Neural progenitor cell (in vitro differentiated cells): ENCODE results near the gene TNNI3K. TPM values are rescaled to one million over a fixed set of nuclear protein-coding genes. Genes with fewer than 3 reads are reported as not detected.
A peak's percentile ranks its signal among the peaks of the same experiment; 100 is the strongest.

Experiments
- DNase-seq: peaks from one replicate; pipeline ENCODE4 v3.0.0-alpha.2; 2016; ENCODE audit warnings: low spot score
- H2AFZ ChIP-seq: fragments of 200-600 bp; sonication (generic); replicated peaks from 2 replicates; pipeline ENCODE4 v1.6.1; 2016; ENCODE audit warnings: antibody characterized with exemption
- H3F3A ChIP-seq: fragments of 200-600 bp; sonication (generic); 2 replicates; pipeline ENCODE4 v1.6.1; 2016; ENCODE audit warnings: antibody characterized with exemption, low read depth
- H3K27ac ChIP-seq: fragments of 200-600 bp; sonication (generic); 2 replicates; pipeline ENCODE4 v1.5.1; 2016; ENCODE audit warnings: mild to moderate bottlenecking
- H3K27me3 ChIP-seq: fragments of 200-600 bp; sonication (generic); 2 replicates; pipeline ENCODE4 v1.6.1; 2016; ENCODE audit warnings: mild to moderate bottlenecking, moderate library complexity
- H3K36me3 ChIP-seq: fragments of 200-600 bp; sonication (generic); 2 replicates; pipeline ENCODE4 v1.5.1; 2016
- H3K4me1 ChIP-seq: fragments of 200-600 bp; sonication (generic); 2 replicates; pipeline ENCODE4 v1.6.1; 2016; ENCODE audit warnings: mixed run types
- H3K4me2 ChIP-seq: fragments of 200-600 bp; sonication (generic); 2 replicates; pipeline ENCODE4 v1.6.1; 2016
- H3K4me3 ChIP-seq: fragments of 200-600 bp; sonication (generic); 2 replicates; pipeline ENCODE4 v1.5.1; 2016
- H3K79me2 ChIP-seq: fragments of 200-600 bp; sonication (generic); 2 replicates; pipeline ENCODE4 v1.6.1; 2016; ENCODE audit warnings: low read depth
- H3K9ac ChIP-seq: fragments of 200-600 bp; sonication (generic); 2 replicates; pipeline ENCODE4 v1.6.1; 2016
- H3K9me3 ChIP-seq: fragments of 200-600 bp; sonication (generic); 2 replicates; pipeline ENCODE4 v1.5.1; 2016; ENCODE audit warnings: low read depth
- H4K20me1 ChIP-seq: fragments of 200-600 bp; sonication (generic); 2 replicates; pipeline ENCODE4 v1.6.1; 2016; ENCODE audit warnings: low read depth
- H3K27ac Mint-ChIP-seq: 3 replicates; pipeline ENCODE4 v1.8.0; 2021; ENCODE audit warnings: mixed read lengths
- H3K27me3 Mint-ChIP-seq: 2 replicates; pipeline ENCODE4 v1.8.0; 2022; ENCODE audit warnings: low read depth, mild to moderate bottlenecking, inconsistent platforms, moderate library complexity, mixed read lengths; ENCODE audit not compliant: insufficient read depth
- H3K36me3 Mint-ChIP-seq: 3 replicates; pipeline ENCODE4 v1.8.0; 2021; ENCODE audit warnings: mixed read lengths
- H3K4me1 Mint-ChIP-seq: 3 replicates; pipeline ENCODE4 v1.8.0; 2021; ENCODE audit warnings: mixed read lengths
- H3K4me3 Mint-ChIP-seq: 3 replicates; pipeline ENCODE4 v1.8.0; 2021; ENCODE audit warnings: mild to moderate bottlenecking, moderate library complexity, mixed read lengths
- H3K9me3 Mint-ChIP-seq: 3 replicates; pipeline ENCODE4 v1.8.0; 2020; ENCODE audit warnings: mixed read lengths
- EZH2 ChIP-seq: fragments of 200-600 bp; sonication (generic); IDR thresholded peaks from 2 replicates; pipeline ENCODE4 v1.6.1; 2017; ENCODE audit warnings: antibody characterized with exemption, mild to moderate bottlenecking, moderate library complexity
- EZH2phosphoT487 ChIP-seq: fragments of 200-600 bp; sonication (generic); IDR thresholded peaks from 2 replicates; pipeline ENCODE4 v1.6.1; 2017; ENCODE audit warnings: antibody characterized with exemption
- total RNA-seq: library from RNA; depleted of rRNA; stranded (reverse); fragments of >200 nt; gene quantifications from 2 replicates; pipeline ENCODE4 v1.2.3, GENCODE V29; 2015; ENCODE audit warnings: low replicate concordance
- TF ChIP-seq, protein P1 (sequence below): fragments of 200-600 bp; sonication (generic); IDR thresholded peaks from 2 replicates; pipeline ENCODE4 v1.5.1; 2017; ENCODE audit warnings: antibody characterized with exemption, mild to moderate bottlenecking

TNNI3K gene
- total RNA-seq, 1 donor from 2014 or later: 1.9 TPM

DNA sequence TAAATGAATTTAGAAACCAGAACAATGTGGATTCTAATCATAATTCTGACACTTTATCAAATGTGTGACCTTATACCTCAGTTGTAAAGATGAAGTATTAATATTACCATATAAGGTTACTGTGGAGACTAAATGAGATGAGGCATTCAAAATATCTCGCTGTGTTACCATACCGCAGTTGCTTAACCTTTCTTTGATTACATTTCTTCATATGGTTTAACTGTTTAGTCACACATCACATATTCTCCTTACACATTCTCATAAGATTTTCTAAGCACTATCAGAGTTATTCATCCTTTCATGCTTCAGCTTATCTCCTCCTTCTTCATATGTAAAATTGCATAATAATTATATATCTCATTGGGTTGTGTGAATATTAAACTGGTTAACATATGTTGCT lies 188.3 kb downstream of the TNNI3K start:
- no peaks in the 10 kb centered on the region for H3K9me3 ChIP-seq
- Mint-ChIP-seq H3K27me3 (peaks cover 5% of the 10 kb centered on the region), H3K4me1 (peaks cover 61% of the 10 kb centered on the region), H3K4me3 (no peak overlapping the region), H3K9me3 (no peaks in the 10 kb centered on the region), H3K36me3 (no peaks in the 10 kb centered on the region), H3K27ac (no peak overlapping the region)
- H2AFZ ChIP-seq: no peak overlapping the region
- H4K20me1 ChIP-seq: no peaks in the 10 kb centered on the region
- H3K4me3 ChIP-seq: no peak overlapping the region
- H3F3A ChIP-seq: no peaks in the 10 kb centered on the region
- no peak for DNase-seq
- H3K36me3 ChIP-seq: no peaks in the 10 kb centered on the region
- no peak overlapping the region for H3K9ac ChIP-seq
- H3K79me2 ChIP-seq: no peaks in the 10 kb centered on the region
- H3K4me1 ChIP-seq: peaks cover 5% of the 10 kb centered on the region
- H3K27me3 ChIP-seq: no peaks in the 10 kb centered on the region
- no peak overlapping the region for H3K27ac ChIP-seq
- H3K4me2 ChIP-seq: no peak overlapping the region
- TF ChIP-seq EZH2 (no peak), EZH2phosphoT487 (no peak)
- TF ChIP-seq, protein P1, sequence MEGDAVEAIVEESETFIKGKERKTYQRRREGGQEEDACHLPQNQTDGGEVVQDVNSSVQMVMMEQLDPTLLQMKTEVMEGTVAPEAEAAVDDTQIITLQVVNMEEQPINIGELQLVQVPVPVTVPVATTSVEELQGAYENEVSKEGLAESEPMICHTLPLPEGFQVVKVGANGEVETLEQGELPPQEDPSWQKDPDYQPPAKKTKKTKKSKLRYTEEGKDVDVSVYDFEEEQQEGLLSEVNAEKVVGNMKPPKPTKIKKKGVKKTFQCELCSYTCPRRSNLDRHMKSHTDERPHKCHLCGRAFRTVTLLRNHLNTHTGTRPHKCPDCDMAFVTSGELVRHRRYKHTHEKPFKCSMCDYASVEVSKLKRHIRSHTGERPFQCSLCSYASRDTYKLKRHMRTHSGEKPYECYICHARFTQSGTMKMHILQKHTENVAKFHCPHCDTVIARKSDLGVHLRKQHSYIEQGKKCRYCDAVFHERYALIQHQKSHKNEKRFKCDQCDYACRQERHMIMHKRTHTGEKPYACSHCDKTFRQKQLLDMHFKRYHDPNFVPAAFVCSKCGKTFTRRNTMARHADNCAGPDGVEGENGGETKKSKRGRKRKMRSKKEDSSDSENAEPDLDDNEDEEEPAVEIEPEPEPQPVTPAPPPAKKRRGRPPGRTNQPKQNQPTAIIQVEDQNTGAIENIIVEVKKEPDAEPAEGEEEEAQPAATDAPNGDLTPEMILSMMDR: no peak

DNA sequence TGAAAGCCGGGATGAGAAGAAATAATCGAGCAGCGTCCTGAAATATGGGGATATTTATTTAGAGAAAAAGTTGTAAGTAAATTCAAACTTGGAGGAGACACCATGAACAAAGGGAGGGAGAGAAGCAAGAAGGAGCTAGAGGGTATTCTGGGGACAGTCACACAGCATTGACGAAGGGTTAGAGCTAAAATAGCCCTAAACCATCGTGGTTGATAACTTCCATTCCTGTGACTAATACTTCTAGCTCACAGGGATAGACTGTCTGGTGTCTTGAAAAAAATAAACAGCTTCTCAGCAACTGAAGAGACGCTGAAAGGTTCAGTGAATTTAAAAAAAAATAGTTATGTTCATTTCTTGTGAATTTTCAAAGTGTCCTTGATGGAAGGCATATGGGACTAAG lies 190.5 kb downstream of the TNNI3K start:
- no peaks in the 10 kb centered on the region for H3K79me2 ChIP-seq
- H3K27me3 Mint-ChIP-seq: peaks cover 2% of the 10 kb centered on the region
- H3K4me2 ChIP-seq: no peak overlapping the region
- no peak for DNase-seq
- no peak overlapping the region for H3K4me3 ChIP-seq
- no peak overlapping the region for H3K27ac ChIP-seq
- H2AFZ ChIP-seq: no peak overlapping the region
- no peaks in the 10 kb centered on the region for H3F3A ChIP-seq
- H3K9ac ChIP-seq: no peak overlapping the region
- H3K9me3 ChIP-seq: no peaks in the 10 kb centered on the region
- H3K36me3 ChIP-seq: no peaks in the 10 kb centered on the region
- no peaks in the 10 kb centered on the region for H3K9me3 Mint-ChIP-seq
- peaks cover 18% of the 10 kb centered on the region for H3K4me1 ChIP-seq
- H3K4me1 Mint-ChIP-seq: peaks cover 67% of the 10 kb centered on the region
- H3K36me3 Mint-ChIP-seq: no peaks in the 10 kb centered on the region
- H3K27ac Mint-ChIP-seq: peak overlapping the region; percentile 5
- no peaks in the 10 kb centered on the region for H4K20me1 ChIP-seq
- no peak overlapping the region for H3K4me3 Mint-ChIP-seq
- no peak for TF ChIP-seq EZH2
- TF ChIP-seq, protein P1: no peak
- no peak for TF ChIP-seq EZH2phosphoT487
- H3K27me3 ChIP-seq: no peaks in the 10 kb centered on the region

DNA sequence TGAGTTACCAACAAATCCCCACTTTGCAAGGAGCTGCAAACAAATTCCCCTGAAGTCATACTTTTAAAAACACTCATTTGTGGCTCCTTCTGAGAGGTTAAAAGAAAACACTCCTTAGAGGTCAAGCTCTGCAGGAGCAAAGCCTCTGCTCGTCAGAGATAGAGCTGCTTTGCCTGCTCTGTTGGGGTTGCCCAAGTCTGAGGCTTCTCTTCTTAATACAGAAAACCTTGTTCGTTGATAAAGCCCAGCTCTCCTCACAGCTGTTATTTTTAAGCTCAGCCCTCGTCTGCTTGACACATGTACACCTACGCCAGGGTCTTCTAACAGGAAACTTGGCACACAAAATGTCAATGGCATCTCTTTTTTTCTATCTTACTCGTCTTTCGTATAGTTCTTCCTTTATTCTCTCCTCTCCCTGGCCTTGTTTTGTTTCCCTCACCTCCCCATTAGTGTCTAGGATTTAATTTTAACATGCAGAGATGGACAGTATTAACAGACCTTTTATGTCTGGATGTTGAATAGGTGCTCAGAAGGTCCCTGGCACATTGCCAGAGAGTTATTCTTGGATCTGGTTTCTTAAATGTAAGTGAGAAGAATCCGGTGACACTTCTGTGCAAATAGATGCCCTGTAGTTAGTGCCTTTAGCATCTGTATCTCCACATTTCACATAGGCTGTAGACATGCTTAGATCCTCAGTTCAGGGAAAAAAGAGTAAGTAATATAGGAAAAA lies 191.2 kb downstream of the TNNI3K start:
- no peaks in the 10 kb centered on the region for H3K9me3 Mint-ChIP-seq
- no peaks in the 10 kb centered on the region for H3K79me2 ChIP-seq
- no peak overlapping the region for H3K4me2 ChIP-seq
- H3F3A ChIP-seq: no peaks in the 10 kb centered on the region
- no peak overlapping the region for H3K4me3 Mint-ChIP-seq
- peaks cover 62% of the 10 kb centered on the region for H3K4me1 Mint-ChIP-seq
- H3K4me1 ChIP-seq: peaks cover 22% of the 10 kb centered on the region
- H3K36me3 ChIP-seq: no peaks in the 10 kb centered on the region
- DNase-seq: no peak
- no peak overlapping the region for H2AFZ ChIP-seq
- H3K9ac ChIP-seq: no peak overlapping the region
- no peaks in the 10 kb centered on the region for H3K36me3 Mint-ChIP-seq
- TF ChIP-seq EZH2: no peak
- TF ChIP-seq, protein P1: no peak
- no peak for TF ChIP-seq EZH2phosphoT487
- no peaks in the 10 kb centered on the region for H3K9me3 ChIP-seq
- H4K20me1 ChIP-seq: no peaks in the 10 kb centered on the region
- H3K4me3 ChIP-seq: no peak overlapping the region
- peak overlapping the region; percentile 51 for H3K27ac Mint-ChIP-seq
- H3K27me3 ChIP-seq: no peaks in the 10 kb centered on the region
- H3K27me3 Mint-ChIP-seq: peaks cover 2% of the 10 kb centered on the region
- H3K27ac ChIP-seq: no peak overlapping the region
